OCI-LY3 (cell line): ENCODE measurements around the gene PSMC3IP.

Experiments
- CTCF ChIP-seq: fragments of 200-600, 300-600 bp; sonication (generic); IDR thresholded peaks from 2 replicates; pipeline ENCODE4 v1.5.1; 2014; ENCODE audit warnings: antibody characterized with exemption, low read length, low read depth
- EZH2phosphoT487 ChIP-seq: fragments of 200-600 bp; shearing (Covaris generic); IDR thresholded peaks from 2 replicates; pipeline ENCODE4 v1.6.1; 2018; ENCODE audit warnings: antibody characterized with exemption, mixed run types, low read depth

- TF ChIP-seq CTCF (no peak), EZH2phosphoT487 (no peak)
These were observed 393 bp downstream of the PSMC3IP start for GRCh38 chr17:42577140-42577531.
